Midbrain (tissue), 1 donor: ENCODE results near the gene FAS.

Experiments
- DNase-seq: peaks from one replicate; lab custom pipeline; 2025; lab: John Stamatoyannopoulos, UW

Gene FAS

DNA sequence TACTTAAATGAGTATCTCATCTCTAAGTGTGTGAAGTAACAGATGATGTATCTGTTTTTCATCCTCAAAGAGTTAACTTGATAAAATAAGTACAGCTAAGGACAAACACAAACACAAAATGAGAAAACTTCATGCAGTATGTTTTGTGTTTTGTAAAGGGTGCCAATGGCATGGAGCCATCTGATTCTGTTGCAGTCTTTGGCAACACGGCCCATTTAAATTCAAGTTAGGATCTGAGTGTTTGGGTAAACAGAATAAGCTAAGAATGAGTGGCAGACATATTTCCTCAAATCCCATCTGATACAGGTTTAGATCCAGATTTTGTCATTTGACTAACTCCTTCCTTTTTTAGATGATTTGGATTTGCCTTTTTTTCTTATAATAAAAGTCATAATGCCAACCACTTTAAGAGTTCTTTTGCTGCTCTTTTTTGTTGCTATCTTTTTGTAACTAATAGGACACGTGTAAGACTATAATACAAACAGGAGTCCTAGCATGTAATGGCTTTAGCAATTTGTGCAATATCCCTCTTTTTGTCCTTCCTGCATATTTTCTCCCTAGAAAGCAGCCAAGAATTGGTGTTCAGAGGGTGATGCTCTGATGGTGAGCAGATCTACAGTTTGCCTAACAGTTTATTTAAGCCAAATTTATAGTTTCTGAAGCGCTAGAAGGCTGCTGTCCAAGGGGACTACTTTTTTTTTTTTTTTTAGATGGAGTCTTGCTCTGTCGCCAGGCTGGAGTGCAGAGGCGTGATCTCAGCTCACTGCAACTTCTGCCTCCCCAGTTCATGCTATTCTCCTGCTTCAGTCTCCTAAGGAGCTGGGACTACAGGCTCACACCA lies 19.2 kb upstream of the FAS start:
- DNase-seq: no peak

GRCh38 chr10:88974012-88974411 lies 16.6 kb upstream of the FAS start:
- no peak for DNase-seq

GRCh38 chr10:88974446-88975376 lies 15.9 kb upstream of the FAS start:
- DNase-seq: no peak

GRCh38 chr10:88975377-88975720 lies 15.2 kb upstream of the FAS start:
- no peak for DNase-seq

GRCh38 chr10:88978463-88978862 lies 12.1 kb upstream of the FAS start:
- DNase-seq: no peak

GRCh38 chr10:88979153-88979562 lies 11.4 kb upstream of the FAS start:
- DNase-seq: peak; percentile 19

GRCh38 chr10:88979603-88980002 lies 11.0 kb upstream of the FAS start:
- no peak for DNase-seq

- no peak for DNase-seq
Observed at GRCh38 chr10:88980247-88980646, 10.4 kb upstream of the FAS start.

GRCh38 chr10:88980800-88981199 lies 9.8 kb upstream of the FAS start:
- no peak for DNase-seq

DNA sequence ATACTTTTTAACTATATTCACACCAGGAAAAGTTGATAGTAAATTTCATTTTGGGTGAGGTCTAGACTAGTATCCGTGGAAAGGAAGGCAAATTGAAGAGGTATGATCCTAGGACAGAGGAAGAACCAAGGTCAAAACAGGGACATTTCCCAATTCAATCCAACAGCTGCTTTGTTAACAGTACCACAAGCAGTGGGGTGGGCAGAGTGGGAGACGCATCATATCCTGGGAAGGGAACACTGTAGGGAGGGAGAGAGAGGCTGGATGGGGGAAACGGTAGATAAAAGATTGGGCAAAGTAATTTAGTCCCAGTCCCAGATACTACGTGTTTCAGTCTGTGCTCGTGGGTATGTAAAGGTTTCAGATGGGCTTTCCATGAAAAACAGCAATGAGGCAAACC lies 9.2 kb upstream of the FAS start:
- no peak for DNase-seq

DNA sequence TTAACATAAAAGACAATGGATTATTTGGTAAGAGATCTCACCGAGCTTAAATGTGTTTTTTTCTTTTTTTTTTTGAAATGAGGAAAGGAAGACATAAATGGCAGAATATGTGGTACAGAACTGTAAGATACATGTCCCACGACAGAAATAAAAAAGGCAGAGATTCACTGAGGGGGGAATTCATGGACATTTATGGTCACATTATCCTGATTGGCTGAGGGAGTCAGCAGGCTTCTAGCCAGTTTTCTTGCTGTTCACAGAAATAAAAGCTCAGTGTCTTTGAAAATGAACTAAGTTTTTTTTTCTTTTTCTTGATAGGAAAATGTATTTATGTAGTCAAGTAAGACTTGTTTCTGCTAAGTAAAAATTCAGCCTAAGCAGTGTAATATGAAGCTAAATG lies 8.2 kb upstream of the FAS start:
- DNase-seq: no peak

DNA sequence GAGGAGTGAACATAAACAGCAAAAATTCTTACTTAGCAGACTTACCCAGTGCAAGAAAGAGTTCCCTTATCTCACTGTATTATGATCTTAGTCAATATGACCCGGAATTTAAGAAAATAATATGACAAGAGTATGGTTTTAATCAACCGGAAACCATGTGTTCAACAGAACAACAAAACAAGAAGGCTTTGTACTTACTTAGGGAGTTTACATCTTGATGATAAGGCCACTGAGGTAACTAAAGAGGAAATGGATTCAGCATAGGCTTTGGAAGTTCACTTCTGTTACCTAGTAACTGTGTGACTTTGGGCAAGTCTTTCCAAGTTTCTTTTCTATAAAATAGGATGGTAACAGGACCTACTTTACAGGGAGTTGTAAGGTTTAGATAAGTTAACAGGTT lies 7.4 kb upstream of the FAS start:
- no peak for DNase-seq

DNA sequence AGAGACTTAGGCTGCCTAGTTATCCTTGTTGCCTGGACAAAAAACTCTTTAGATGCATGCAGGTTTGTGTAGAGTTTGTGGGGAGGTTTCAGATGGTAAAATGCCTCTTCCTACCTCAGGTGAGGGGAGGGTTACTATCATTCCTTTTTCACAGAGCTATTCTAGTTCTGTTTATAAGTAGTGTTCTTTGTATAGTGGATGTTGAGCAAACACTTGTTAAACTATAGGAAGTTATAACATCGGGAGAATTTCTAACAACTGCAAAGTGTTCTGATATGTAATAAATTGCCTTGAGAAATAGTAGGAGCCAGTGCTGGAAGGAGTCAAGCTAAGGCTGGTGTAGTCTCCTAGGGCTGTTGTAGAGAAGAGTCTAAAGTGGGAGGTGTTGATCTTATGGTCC lies 6.7 kb upstream of the FAS start:
- DNase-seq: no peak

GRCh38 chr10:88984525-88984924 lies 6.1 kb upstream of the FAS start:
- no peak for DNase-seq

GRCh38 chr10:88986549-88987242 lies 3.9 kb upstream of the FAS start:
- DNase-seq: peak; percentile 70

DNA sequence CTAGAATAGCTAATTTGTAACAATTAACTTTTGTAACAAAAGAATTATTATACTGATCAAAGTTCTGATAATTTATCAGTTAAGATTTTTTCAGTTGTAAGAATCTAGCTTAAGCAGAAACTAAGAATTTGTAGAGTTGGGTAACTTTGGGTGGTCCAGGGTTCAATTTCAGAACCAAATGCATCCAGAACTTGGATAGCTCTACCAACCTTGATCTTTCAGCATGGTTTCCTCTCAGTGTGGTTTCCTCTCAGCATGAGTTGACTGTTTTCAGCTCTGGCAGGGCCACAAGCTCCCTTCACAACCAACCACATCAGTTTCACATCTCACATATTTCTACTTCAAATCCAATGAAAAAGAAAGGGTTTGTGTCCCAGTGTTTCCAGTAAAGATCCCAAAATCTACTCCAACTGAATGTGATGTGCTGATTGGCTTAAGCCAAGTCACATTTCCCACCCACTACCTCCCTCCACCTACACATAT lies 3.3 kb upstream of the FAS start:
- DNase-seq: no peak

DNA sequence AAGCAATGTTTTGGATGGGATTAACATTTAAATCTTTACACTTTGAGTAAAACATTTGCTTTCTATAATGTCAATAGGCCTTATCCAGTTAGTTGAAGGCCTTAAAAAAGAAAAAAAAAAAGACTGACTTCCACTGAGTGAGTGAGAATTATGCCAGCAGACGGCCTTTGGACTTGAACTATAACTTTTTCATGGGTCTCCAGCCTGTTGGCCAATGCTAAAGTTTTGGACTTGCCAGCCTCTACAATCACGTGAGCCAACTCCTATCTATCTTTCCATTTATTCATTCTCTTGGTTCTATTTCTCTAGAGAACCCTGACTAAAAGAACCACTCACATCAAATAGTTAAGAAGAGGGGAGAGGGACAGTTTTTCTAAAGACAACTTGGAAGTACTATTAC lies 2.8 kb upstream of the FAS start:
- no peak for DNase-seq

DNA sequence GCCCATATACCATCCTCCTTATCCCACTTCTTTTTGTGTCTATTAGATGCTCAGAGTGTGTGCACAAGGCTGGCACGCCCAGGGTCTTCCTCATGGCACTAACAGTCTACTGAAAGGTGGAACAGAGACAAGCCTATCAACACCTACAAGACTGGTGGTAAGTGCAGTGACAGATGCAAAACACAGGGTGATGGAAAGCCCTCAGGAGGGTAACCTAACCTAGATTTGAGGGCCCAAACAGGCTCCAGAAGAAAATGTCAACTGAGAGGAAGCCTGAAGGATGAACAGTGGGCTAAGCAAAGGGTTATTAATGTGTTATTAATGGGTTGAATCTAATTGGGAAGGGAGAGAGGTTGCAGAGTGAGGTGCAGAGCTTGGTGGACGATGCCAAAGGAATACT lies 1.2 kb upstream of the FAS start:
- no peak for DNase-seq

DNA sequence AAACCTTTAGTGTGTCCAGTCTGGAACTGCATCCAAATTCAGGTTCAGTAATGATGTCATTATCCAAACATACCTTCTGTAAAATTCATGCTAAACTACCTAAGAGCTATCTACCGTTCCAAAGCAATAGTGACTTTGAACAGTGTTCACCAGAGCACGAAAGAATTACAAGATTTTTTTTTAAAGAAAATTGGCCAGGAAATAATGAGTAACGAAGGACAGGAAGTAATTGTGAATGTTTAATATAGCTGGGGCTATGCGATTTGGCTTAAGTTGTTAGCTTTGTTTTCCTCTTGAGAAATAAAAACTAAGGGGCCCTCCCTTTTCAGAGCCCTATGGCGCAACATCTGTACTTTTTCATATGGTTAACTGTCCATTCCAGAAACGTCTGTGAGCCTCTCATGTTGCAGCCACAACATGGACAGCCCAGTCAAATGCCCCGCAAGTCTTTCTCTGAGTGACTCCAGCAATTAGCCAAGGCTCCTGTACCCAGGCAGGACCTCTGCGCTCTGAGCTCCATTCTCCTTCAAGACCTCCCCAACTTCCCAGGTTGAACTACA lies 694 bp upstream of the FAS start:
- DNase-seq: no peak

DNA sequence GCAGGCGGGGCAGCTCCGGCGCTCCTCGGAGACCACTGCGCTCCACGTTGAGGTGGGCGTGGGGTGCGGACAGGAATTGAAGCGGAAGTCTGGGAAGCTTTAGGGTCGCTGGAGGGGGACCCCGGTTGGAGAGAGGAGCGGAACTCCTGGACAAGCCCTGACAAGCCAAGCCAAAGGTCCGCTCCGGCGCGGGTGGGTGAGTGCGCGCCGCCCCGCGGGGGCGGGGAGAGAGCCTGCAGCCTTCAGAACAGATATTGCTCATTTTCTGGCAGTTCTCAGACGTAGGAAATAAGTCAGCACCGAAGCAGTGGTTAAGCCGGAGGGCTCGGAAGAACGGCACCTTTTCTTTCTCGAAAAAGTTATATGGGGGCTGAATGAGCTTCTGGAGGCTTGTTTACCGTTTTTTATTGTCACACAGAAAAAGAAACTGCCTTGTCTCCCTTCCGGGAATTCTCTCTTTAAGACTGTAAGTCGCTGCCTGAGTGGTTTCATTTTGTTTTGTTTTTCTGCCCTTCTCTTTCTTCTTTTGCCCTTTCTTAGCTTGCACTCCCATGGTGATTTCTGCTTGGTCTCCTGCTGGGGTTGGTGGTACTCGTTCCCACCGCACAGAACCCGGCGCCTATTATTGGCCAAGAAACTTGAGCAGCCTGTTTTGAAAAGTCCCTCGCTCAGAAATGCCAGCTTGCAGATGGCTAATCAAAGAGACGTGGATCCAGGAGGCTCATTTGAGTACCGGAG lies 732 bp downstream of the FAS start:
- peak; percentile 36 for DNase-seq

GRCh38 chr10:88991899-88992320 lies 1.3 kb downstream of the FAS start:
- no peak for DNase-seq
